Right lobe of liver (tissue), 6 donors: ENCODE data around the gene EPN1. TPM values are rescaled to one million over a fixed set of nuclear protein-coding genes. Genes with fewer than 3 reads are reported as not detected.
"Not testable (repeated sequence)": the region's sequence is repeated elsewhere in the genome, so short reads cannot be mapped to it uniquely, and the experiment has no call there.

ENCODE experiments used
- ATAC-seq, 4 donors: fragments of 200-7000 bp; cut with Tn5 transposase; one replicate each; pipeline ENCODE4 v1.9.1; 2020; ENCODE audit warnings: mild to moderate bottlenecking in 4 of 4, moderate library complexity in 4 of 4
- DNase-seq, 3 donors: peaks; one replicate each; pipeline ENCODE4 v3.0.0-alpha.2; 2020
- H3K27ac ChIP-seq, 3 donors: fragments of 200-600 bp; one replicate each; pipeline ENCODE4 v1.8.0; 2022
- H3K27me3 ChIP-seq, 2 donors: fragments of 200-600 bp; one replicate each; pipeline ENCODE4 v1.8.0; 2022
- H3K36me3 ChIP-seq, 4 donors: fragments of 200-600 bp; sonication (generic) in 1 of 4; one replicate each; pipeline versions ENCODE4 v1.5.1 to v1.8.0; 2017 to 2022; ENCODE audit warnings: control low read depth in 1 of 4
- H3K4me1 ChIP-seq, 4 donors: fragments of 200-600 bp; sonication (generic) in 1 of 4; one replicate each; pipeline versions ENCODE4 v1.5.1 to v1.8.0; 2017 to 2022; ENCODE audit warnings: control low read depth in 1 of 4
- H3K4me3 ChIP-seq, 3 donors: fragments of 200-600 bp; one replicate each; pipeline ENCODE4 v1.8.0; 2022
- H3K9me3 ChIP-seq, 4 donors: fragments of 200-600 bp; sonication (generic) in 1 of 4; one replicate each; pipeline versions ENCODE4 v1.5.1 to v1.8.0; 2017 to 2022; ENCODE audit warnings: control low read depth in 1 of 4
- POLR2A ChIP-seq: fragments of 450-650 bp; IDR thresholded peaks from one replicate; pipeline ENCODE4 v1.6.1; 2017; ENCODE audit warnings: antibody characterized with exemption, mild to moderate bottlenecking
- WGBS: methylation state at CpG from one replicate; pipeline ENCODE4 v1.1.6; 2018; ENCODE audit warnings: low coverage, low lambda C conversion rate; ENCODE audit not compliant: insufficient coverage; ENCODE audit errors: missing lambda C conversion rate; 5-methylcytosine and 5-hydroxymethylcytosine counted together
- intact Hi-C, 2 donors: fragments of 100-400 bp; cut with DNase I; formaldehyde crosslinking; loops; one replicate each; pipeline versions ENCODE4 v1.11.2 to v1.14.1; 2022
- total RNA-seq, 6 experiments: library from RNA; depleted of rRNA in 2 of 6; stranded (reverse); fragments of >200 nt in 2 of 6; fragmentation: NEBNext Ultra II Directional in 3 of 6; extraction: Animal tissue kit (Norgen Biotek cat#: 25700) in 3 of 6; gene quantifications; one replicate each; pipeline versions ENCODE4 v1.1.0 to v1.2.4, GENCODE V29; 2016 to 2023
- TF ChIP-seq, protein P1 (sequence below), 4 donors: fragments of 200-600 bp in 3 of 4; fragments of 450-650 bp in 1 of 4; IDR thresholded peaks; one replicate each; pipeline versions ENCODE4 v1.5.1 to v1.8.0; 2016 to 2022; ENCODE audit warnings: antibody characterized with exemption in 4 of 4, mild to moderate bottlenecking in 2 of 4
- donor health status: DM: no; HTN: yes; CAD: no.
- donor health status: DM: no; HTN: no; CAD: no.
- donor health status: DM: no; HTN: no; CAD: no.
- donor health status: DM: no; HTN: yes; CAD: no.
- donor health status: DM: no; HTN: yes; CAD: no.

The EPN1 gene
- total RNA-seq, 6 experiments from 2014 or later, result 88.9 to 162 (median 107) TPM

- Histone ChIP-seq H3K4me1 (no peaks in the 10 kb centered on the region), H3K27ac (no peak overlapping the region), H3K27me3 (no peaks in the 10 kb centered on the region), H3K36me3 (no peaks in the 10 kb centered on the region), H3K4me3 (no peak overlapping the region), H3K9me3 (no peaks in the 10 kb centered on the region)
- DNase-seq (no peak), ATAC-seq (no peak)
- intact Hi-C loops, result no loop called here
- TF ChIP-seq, protein P1, sequence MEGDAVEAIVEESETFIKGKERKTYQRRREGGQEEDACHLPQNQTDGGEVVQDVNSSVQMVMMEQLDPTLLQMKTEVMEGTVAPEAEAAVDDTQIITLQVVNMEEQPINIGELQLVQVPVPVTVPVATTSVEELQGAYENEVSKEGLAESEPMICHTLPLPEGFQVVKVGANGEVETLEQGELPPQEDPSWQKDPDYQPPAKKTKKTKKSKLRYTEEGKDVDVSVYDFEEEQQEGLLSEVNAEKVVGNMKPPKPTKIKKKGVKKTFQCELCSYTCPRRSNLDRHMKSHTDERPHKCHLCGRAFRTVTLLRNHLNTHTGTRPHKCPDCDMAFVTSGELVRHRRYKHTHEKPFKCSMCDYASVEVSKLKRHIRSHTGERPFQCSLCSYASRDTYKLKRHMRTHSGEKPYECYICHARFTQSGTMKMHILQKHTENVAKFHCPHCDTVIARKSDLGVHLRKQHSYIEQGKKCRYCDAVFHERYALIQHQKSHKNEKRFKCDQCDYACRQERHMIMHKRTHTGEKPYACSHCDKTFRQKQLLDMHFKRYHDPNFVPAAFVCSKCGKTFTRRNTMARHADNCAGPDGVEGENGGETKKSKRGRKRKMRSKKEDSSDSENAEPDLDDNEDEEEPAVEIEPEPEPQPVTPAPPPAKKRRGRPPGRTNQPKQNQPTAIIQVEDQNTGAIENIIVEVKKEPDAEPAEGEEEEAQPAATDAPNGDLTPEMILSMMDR (IDR thresholded peaks at IDR 0.05), result no peak
- WGBS, result 61% methylated on average over 8 of the region's 15 CpGs
Measured at GRCh38 chr19:55716531-55716930, 41.5 kb downstream of the EPN1 start.

DNA sequence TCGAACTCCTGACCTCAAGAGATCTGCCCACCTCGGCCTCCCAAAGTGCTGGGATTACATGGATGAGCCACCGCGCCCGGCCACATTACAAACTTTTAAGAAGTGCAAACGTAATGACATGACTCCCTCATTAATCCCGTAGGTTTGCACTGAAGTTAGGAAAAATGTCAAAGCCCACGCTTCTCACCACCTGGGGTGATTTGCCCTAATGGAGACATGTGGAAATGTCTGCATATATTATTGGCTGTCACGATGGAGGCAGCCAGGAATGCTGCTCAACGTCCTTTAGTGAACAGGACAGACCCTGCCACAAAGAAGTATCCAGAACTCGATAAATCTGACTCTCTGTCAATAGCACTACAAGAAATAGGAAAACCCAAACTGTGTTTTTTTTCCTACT lies 42.2 kb downstream of the EPN1 start:
- no peaks in the 10 kb centered on the region for H3K27me3 ChIP-seq
- H3K4me1 ChIP-seq, result no peaks in the 10 kb centered on the region
- no peak overlapping the region for H3K4me3 ChIP-seq
- H3K36me3 ChIP-seq, result no peaks in the 10 kb centered on the region
- H3K27ac ChIP-seq, result no peak overlapping the region
- DNase-seq (no peak), ATAC-seq (no peak)
- TF ChIP-seq POLR2A, result no peak
- TF ChIP-seq, protein P1 (IDR thresholded peaks at IDR 0.05), result no peak
- 65% methylated on average over 6 of the region's 11 CpGs for WGBS
- intact Hi-C loops, result no loop called here
- no peaks in the 10 kb centered on the region for H3K9me3 ChIP-seq

GRCh38 chr19:55717879-55718711 lies 43.1 kb downstream of the EPN1 start:
- H3K36me3 ChIP-seq, H3K9me3 ChIP-seq, intact Hi-C loops, H3K4me3 ChIP-seq, H3K4me1 ChIP-seq, DNase-seq, H3K27me3 ChIP-seq, H3K27ac ChIP-seq, ATAC-seq: not testable (repeated sequence)
- 29% methylated on average over 13 of the region's 13 CpGs for WGBS

DNA sequence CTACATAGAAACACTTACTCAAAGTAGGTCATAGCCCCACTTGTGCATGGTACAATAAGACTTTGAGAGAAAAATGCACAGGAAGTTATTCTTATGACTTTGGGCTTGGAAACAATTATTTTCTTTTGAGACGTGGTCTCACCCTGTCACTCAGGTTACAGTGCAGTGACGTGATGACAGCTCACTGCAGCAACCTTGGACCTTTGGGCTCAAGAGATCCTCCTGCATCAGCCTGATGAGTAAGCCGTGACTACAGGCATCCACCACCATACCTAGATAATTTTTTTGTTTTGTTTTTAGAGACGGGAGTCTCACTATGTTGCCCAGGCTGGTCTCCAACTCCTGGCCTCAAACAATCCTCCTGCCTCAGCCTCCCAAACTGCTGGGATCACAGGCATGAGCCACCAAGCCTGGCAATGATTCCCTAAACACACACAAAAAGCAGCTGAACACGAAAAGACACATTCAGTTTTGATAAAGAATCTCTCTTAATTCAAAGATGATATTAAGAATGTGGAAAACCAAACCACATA lies 45.3 kb downstream of the EPN1 start:
- H3K9me3 ChIP-seq, result no peaks in the 10 kb centered on the region
- H3K4me1 ChIP-seq, result no peaks in the 10 kb centered on the region
- no peak overlapping the region for H3K27ac ChIP-seq
- no peak for TF ChIP-seq POLR2A
- TF ChIP-seq, protein P1 (IDR thresholded peaks at IDR 0.05), result no peak
- intact Hi-C loops, result no loop called here
- no peak for ATAC-seq
- no peak for DNase-seq
- no peaks in the 10 kb centered on the region for H3K27me3 ChIP-seq
- no peaks in the 10 kb centered on the region for H3K36me3 ChIP-seq
- H3K4me3 ChIP-seq, result no peak overlapping the region
- 43% methylated on average over 5 of the region's 5 CpGs for WGBS

DNA sequence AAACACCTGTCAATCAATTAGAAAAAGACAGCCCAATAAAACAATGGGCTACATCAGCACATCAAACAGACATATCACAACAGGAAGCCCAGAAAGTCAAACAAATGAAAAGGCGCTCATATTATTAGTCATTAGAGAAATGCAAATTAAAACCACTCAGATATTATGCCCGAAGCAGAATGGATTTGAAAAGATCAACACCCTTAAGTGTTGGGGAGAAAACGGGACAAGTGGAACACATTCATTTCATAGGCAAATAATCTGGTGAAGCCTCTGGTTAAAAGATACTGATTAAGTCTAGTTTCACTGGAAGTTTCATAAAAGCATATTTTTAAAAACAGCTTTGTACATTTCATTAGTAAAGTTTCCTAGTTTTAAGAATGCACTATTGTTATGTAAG lies 45.8 kb downstream of the EPN1 start:
- H3K27ac ChIP-seq, result no peak overlapping the region
- no peaks in the 10 kb centered on the region for H3K27me3 ChIP-seq
- no peaks in the 10 kb centered on the region for H3K36me3 ChIP-seq
- no peak for DNase-seq
- WGBS, result 64% methylated on average over 3 of the region's 3 CpGs
- no peak for ATAC-seq
- intact Hi-C loops, result no loop called here
- H3K4me3 ChIP-seq, result no peak overlapping the region
- TF ChIP-seq, protein P1 (IDR thresholded peaks at IDR 0.05), result no peak
- TF ChIP-seq POLR2A, result no peak
- H3K4me1 ChIP-seq, result no peaks in the 10 kb centered on the region
- no peaks in the 10 kb centered on the region for H3K9me3 ChIP-seq
